Mammary epithelial cell (primary cell): Measurements from ENCODE around the gene AGAP1.

Experiments
- CTCF ChIP-seq, 2 donors: IDR thresholded peaks in 1 of 2; conservative IDR thresholded peaks in 1 of 2; 2 replicates each; pipeline ENCODE4 v1.5.1; 2011 to 2012; ENCODE audit warnings: inconsistent platforms in 2 of 2, low read length in 2 of 2, mild to moderate bottlenecking in 2 of 2, control low read depth in 1 of 2, low read depth in 1 of 2; ENCODE audit not compliant: insufficient read depth in 1 of 2; ENCODE audit errors: extremely low read depth in 1 of 2
- EZH2 ChIP-seq: IDR thresholded peaks from 2 replicates; pipeline ENCODE4 v1.6.1; 2012; ENCODE audit warnings: low read length, inconsistent platforms, borderline replicate concordance

GRCh38 chr2:235854276-235854675 lies 360.4 kb downstream of the AGAP1 start:
- TF ChIP-seq CTCF (conservative IDR thresholded peaks at IDR 0.05 in 1 of 2, IDR thresholded peaks at IDR 0.05 in 1 of 2; ENCODE audit: extremely low read depth in 1 of 2, insufficient read depth in 1 of 2, low read depth in 1 of 2, low read length in 2 of 2), result no peak
- no peak for TF ChIP-seq EZH2
